B cell (primary cell): ENCODE measurements around the gene RIN3. TPM values are rescaled to one million over a fixed set of nuclear protein-coding genes. Genes with fewer than 3 reads are reported as not detected.

ENCODE experiments used
- ATAC-seq: fragments of 200-7000 bp; cut with Tn5 transposase; one replicate; pipeline ENCODE4 v1.10.0; 2021; ENCODE audit warnings: low read depth, mild to moderate bottlenecking, moderate number of reproducible peaks, moderate library complexity
- CTCF ChIA-PET: fragments of 350-600 bp; sonication (Branson Sonifier 250); formaldehyde crosslinking; loops from one replicate; lab custom pipeline; 2021; ENCODE audit warnings: antibody characterized with exemption, inconsistent platforms; lab: Charles Lee
- POLR2A ChIA-PET: fragments of 350-600 bp; sonication (Branson Sonifier 250); formaldehyde crosslinking; loops from one replicate; lab custom pipeline; 2021; ENCODE audit warnings: antibody characterized with exemption; lab: Charles Lee
- DNase-seq: peaks from one replicate; pipeline ENCODE4 v3.0.0; 2013
- H2AFZ ChIP-seq: 2 replicates; pipeline ENCODE4 v1.6.1; 2012; ENCODE audit warnings: mild to moderate bottlenecking, low read depth, low read length; ENCODE audit not compliant: insufficient read depth, poor library complexity, severe bottlenecking
- H3K27ac ChIP-seq, 2 donors: 1 replicate in 1 of 2; 2 replicates in 1 of 2; pipeline ENCODE4 v1.5.1; 2012 to 2013; ENCODE audit warnings: low read length in 2 of 2, mild to moderate bottlenecking in 2 of 2, moderate library complexity in 1 of 2
- H3K27me3 ChIP-seq, 4 experiments: fragments of 200-600 bp in 1 of 4; sonication (generic) in 1 of 4; replicated peaks in 1 of 4; 1 replicate in 2 of 4; 2 replicates in 2 of 4; pipeline versions ENCODE4 v1.6.1 to v1.7.0; 2013 to 2016; ENCODE audit warnings: low read length in 3 of 4, mild to moderate bottlenecking in 2 of 4, mixed read lengths in 1 of 4, moderate library complexity in 1 of 4; ENCODE audit not compliant: insufficient read depth in 4 of 4, control insufficient read depth in 3 of 4; ENCODE audit errors: control extremely low read depth in 1 of 4
- H3K36me3 ChIP-seq, 2 experiments: replicated peaks in 1 of 2; 1 replicate in 1 of 2; 2 replicates in 1 of 2; pipeline versions ENCODE4 v1.6.1 to v1.7.1; 2013; ENCODE audit warnings: low read length in 1 of 2; ENCODE audit not compliant: insufficient read depth in 2 of 2, control insufficient read depth in 1 of 2; ENCODE audit errors: control extremely low read depth in 1 of 2, extremely low read depth in 1 of 2
- H3K4me1 ChIP-seq, 2 donors: fragments of 200-600 bp in 1 of 2; sonication (generic) in 1 of 2; 1 replicate in 1 of 2; 2 replicates in 1 of 2; pipeline versions ENCODE4 v1.5.1 to v1.6.1; 2013 to 2017; ENCODE audit warnings: low read length in 2 of 2; ENCODE audit not compliant: control insufficient read depth in 2 of 2, insufficient read depth in 2 of 2
- H3K4me2 ChIP-seq: replicated peaks from 2 replicates; pipeline ENCODE3; 2012; ENCODE audit warnings: mild to moderate bottlenecking, low read depth, low read length; ENCODE audit not compliant: poor library complexity, severe bottlenecking
- H3K4me3 ChIP-seq, 5 experiments: fragments of 200-600 bp in 1 of 5; sonication (generic) in 1 of 5; 1 replicate in 3 of 5; 2 replicates in 2 of 5; pipeline versions ENCODE4 v1.5.1 to v1.7.0; 2011 to 2016; ENCODE audit warnings: low read length in 4 of 5, mild to moderate bottlenecking in 4 of 5, low read depth in 2 of 5, control low read depth in 1 of 5, moderate library complexity in 1 of 5; ENCODE audit not compliant: insufficient read depth in 1 of 5; ENCODE audit errors: control extremely low read depth in 1 of 5, extremely low read depth in 1 of 5
- H3K79me2 ChIP-seq: fragments of 200-600 bp; sonication (generic); one replicate; pipeline ENCODE4 v1.6.0; 2016; ENCODE audit warnings: low read length; ENCODE audit not compliant: control insufficient read depth, insufficient read depth
- H3K9ac ChIP-seq: fragments of 200-600 bp; sonication (generic); 2 replicates; pipeline ENCODE4 v1.6.1; 2017; ENCODE audit warnings: mild to moderate bottlenecking, low read length, moderate library complexity
- H3K9me3 ChIP-seq, 3 donors: one replicate each; pipeline versions ENCODE4 v1.6.1 to v1.7.1; 2013; ENCODE audit warnings: low read length in 2 of 3; ENCODE audit not compliant: control insufficient read depth in 2 of 3, insufficient read depth in 1 of 3; ENCODE audit errors: control extremely low read depth in 1 of 3
- H4K20me1 ChIP-seq: 2 replicates; pipeline ENCODE4 v1.6.0; 2012; ENCODE audit warnings: mild to moderate bottlenecking, low read length; ENCODE audit not compliant: insufficient read depth, control insufficient read depth, poor library complexity, severe bottlenecking
- H3K27ac Mint-ChIP-seq: one replicate; pipeline ENCODE4 v1.8.0; 2021; ENCODE audit warnings: mixed read lengths
- H3K27me3 Mint-ChIP-seq: one replicate; pipeline ENCODE4 v1.8.0; 2021; ENCODE audit warnings: mixed read lengths
- H3K4me1 Mint-ChIP-seq: one replicate; pipeline ENCODE4 v1.8.0; 2021; ENCODE audit warnings: mixed read lengths
- H3K4me3 Mint-ChIP-seq: one replicate; pipeline ENCODE4 v1.8.0; 2021; ENCODE audit warnings: mixed read lengths
- H3K9me3 Mint-ChIP-seq: one replicate; pipeline ENCODE4 v1.8.0; 2022; ENCODE audit warnings: mixed read lengths; ENCODE audit not compliant: insufficient read depth
- EZH2 ChIP-seq: IDR thresholded peaks from 2 replicates; pipeline ENCODE4 v1.6.1; 2012; ENCODE audit warnings: borderline replicate concordance, low read depth, mild to moderate bottlenecking, moderate library complexity, low read length; ENCODE audit not compliant: insufficient read depth, poor library complexity, severe bottlenecking
- WGBS: methylation state at CpG from one replicate; pipeline ENCODE4 v1.1.5; 2013; ENCODE audit warnings: missing lambda C conversion rate; ENCODE audit not compliant: insufficient coverage; 5-methylcytosine and 5-hydroxymethylcytosine counted together
- intact Hi-C: fragments of 100-400 bp; cut with micrococcal nuclease; formaldehyde crosslinking; loops from one replicate; pipeline ENCODE4 v1.10.0; 2022
- polyA plus RNA-seq: library from polyadenylated mRNA; depleted of rRNA; stranded (reverse); fragments of >200 nt; gene quantifications from 2 replicates; pipeline ENCODE4 v1.2.3, GENCODE V29; 2012
- total RNA-seq, 2 donors: library from RNA; stranded (reverse); fragments of 120-200 nt in 1 of 2; gene quantifications; 1 replicate in 1 of 2; 2 replicates in 1 of 2; pipeline versions ENCODE4 v1.2.3 to v1.2.4, GENCODE V29; 2013 to 2022
- TF ChIP-seq, protein P1 (sequence below): fragments of 200-600 bp; IDR thresholded peaks from one replicate; pipeline ENCODE4 v1.8.0; 2022; ENCODE audit warnings: antibody characterized with exemption, mild to moderate bottlenecking

The RIN3 gene
- total and polyA plus RNA-seq, 2 donors (not counting 1 experiment from before 2014, with no cell fraction given) = 62.1 to 123 TPM

DNA sequence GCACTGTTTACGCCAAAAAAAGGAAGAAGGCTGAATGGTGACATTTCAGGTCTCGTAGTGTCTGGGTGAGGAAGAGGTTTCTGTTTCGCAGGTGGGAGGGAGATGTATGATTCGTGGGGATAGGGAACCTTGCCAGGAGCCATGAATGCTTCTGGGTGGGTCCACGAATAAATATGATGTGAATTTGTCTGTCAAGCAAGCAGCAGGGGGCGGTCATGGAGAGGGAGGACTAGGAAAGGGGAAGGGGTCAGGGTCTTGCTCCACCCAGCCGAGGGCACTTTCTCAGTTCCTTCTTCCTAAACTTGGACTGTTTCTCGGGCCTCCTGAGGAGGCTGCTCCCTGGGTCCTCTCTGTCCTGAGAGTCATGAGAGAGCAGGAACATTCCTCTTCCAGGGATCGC is 162.4 kb downstream of the RIN3 start:
- 20% methylated on average over 6 of the region's 9 CpGs for WGBS
- H3K4me3 Mint-ChIP-seq = peak overlapping the region; percentile 79
- peak overlapping the region in 1 of 5 experiments; percentile 33 for H3K4me3 ChIP-seq
- peaks cover 81% of the 10 kb centered on the region for H4K20me1 ChIP-seq
- ChIA-PET POLR2A (interaction anchor here (0.8 to 2.2 kb wide), 5 partner anchors 10 to 89 kb away, joined by 3 to 18 read pairs (median 7); partner anchors contain the start of gene LGMN), CTCF (interaction anchor here (0.7 to 3.3 kb wide), 7 partner anchors 22 to 111 kb away, joined by 3 to 38 read pairs (median 9); no protein-coding TSS in a partner anchor)
- peaks cover 0 to 20% (median 0%) of the 10 kb centered on the region in 3 donors for H3K9me3 ChIP-seq
- peak overlapping the region; percentile 71 for H3K4me2 ChIP-seq
- H3K27me3 Mint-ChIP-seq = no peaks in the 10 kb centered on the region
- peak overlapping the region; percentile 43 to 77 for H3K27ac ChIP-seq
- no peaks in the 10 kb centered on the region for H3K27me3 ChIP-seq
- H3K4me1 ChIP-seq = peaks cover 44 to 52% of the 10 kb centered on the region in 2 donors
- H3K79me2 ChIP-seq = peaks cover 63% of the 10 kb centered on the region
- H2AFZ ChIP-seq = peak overlapping the region; percentile 9
- H3K4me1 Mint-ChIP-seq = peaks cover 67% of the 10 kb centered on the region
- peak; percentile 43 for DNase-seq
- no peaks in the 10 kb centered on the region for H3K9me3 Mint-ChIP-seq
- peaks cover 0 to 82% of the 10 kb centered on the region in 2 experiments for H3K36me3 ChIP-seq
- H3K9ac ChIP-seq = peak overlapping the region; percentile 54
- no peak for TF ChIP-seq EZH2
- TF ChIP-seq, protein P1, sequence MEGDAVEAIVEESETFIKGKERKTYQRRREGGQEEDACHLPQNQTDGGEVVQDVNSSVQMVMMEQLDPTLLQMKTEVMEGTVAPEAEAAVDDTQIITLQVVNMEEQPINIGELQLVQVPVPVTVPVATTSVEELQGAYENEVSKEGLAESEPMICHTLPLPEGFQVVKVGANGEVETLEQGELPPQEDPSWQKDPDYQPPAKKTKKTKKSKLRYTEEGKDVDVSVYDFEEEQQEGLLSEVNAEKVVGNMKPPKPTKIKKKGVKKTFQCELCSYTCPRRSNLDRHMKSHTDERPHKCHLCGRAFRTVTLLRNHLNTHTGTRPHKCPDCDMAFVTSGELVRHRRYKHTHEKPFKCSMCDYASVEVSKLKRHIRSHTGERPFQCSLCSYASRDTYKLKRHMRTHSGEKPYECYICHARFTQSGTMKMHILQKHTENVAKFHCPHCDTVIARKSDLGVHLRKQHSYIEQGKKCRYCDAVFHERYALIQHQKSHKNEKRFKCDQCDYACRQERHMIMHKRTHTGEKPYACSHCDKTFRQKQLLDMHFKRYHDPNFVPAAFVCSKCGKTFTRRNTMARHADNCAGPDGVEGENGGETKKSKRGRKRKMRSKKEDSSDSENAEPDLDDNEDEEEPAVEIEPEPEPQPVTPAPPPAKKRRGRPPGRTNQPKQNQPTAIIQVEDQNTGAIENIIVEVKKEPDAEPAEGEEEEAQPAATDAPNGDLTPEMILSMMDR = peak; percentile 20
- intact Hi-C loops = loop anchor here (2.0 kb wide), 1 partner anchor 125 kb away; no protein-coding TSS in a partner anchor
- no peak for ATAC-seq
- peak overlapping the region; percentile 92 for H3K27ac Mint-ChIP-seq
